Loucy (cell line): ENCODE data around the gene IQSEC1.

Experiments
- H2AFZ ChIP-seq: fragments of 200-600 bp; sonication (generic); 2 replicates; pipeline ENCODE4 v1.6.0; 2016; ENCODE audit warnings: antibody characterized with exemption, mild to moderate bottlenecking, low read length, moderate library complexity
- H3F3A ChIP-seq: fragments of 200-600 bp; 2 replicates; pipeline ENCODE4 v1.6.0; 2016; ENCODE audit warnings: antibody characterized with exemption, low read depth, mild to moderate bottlenecking
- H3K27me3 ChIP-seq: fragments of 200-600 bp; sonication (generic); 2 replicates; pipeline ENCODE4 v1.6.1; 2014; ENCODE audit warnings: low read length, mild to moderate bottlenecking; ENCODE audit not compliant: insufficient read depth, poor library complexity, severe bottlenecking
- H3K36me3 ChIP-seq: fragments of 200-600 bp; sonication (generic); 2 replicates; pipeline ENCODE4 v1.6.1; 2016; ENCODE audit warnings: low read length; ENCODE audit not compliant: insufficient read depth
- H3K4me1 ChIP-seq: fragments of 200-600 bp; sonication (generic); 2 replicates; pipeline ENCODE4 v1.5.1; 2014; ENCODE audit warnings: low read length, mild to moderate bottlenecking; ENCODE audit not compliant: insufficient read depth, poor library complexity, severe bottlenecking
- H3K4me2 ChIP-seq: fragments of 200-600 bp; sonication (generic); 2 replicates; pipeline ENCODE4 v1.6.0; 2014; ENCODE audit warnings: antibody characterized with exemption, low read length, low read depth, mild to moderate bottlenecking; ENCODE audit not compliant: poor library complexity, severe bottlenecking
- H3K4me3 ChIP-seq: fragments of 200-600 bp; sonication (generic); 2 replicates; pipeline ENCODE4 v1.5.1; 2014; ENCODE audit warnings: low read length, mild to moderate bottlenecking, mixed read lengths; ENCODE audit not compliant: poor library complexity, severe bottlenecking
- H3K79me2 ChIP-seq: fragments of 200-600 bp; sonication (generic); 2 replicates; pipeline ENCODE4 v1.6.1; 2014; ENCODE audit warnings: low read length; ENCODE audit not compliant: insufficient read depth
- H3K9ac ChIP-seq: fragments of 200-600 bp; sonication (generic); 2 replicates; pipeline ENCODE4 v1.6.0; 2014; ENCODE audit warnings: mild to moderate bottlenecking, low read depth, low read length, moderate library complexity; ENCODE audit not compliant: poor library complexity, severe bottlenecking
- H3K9me2 ChIP-seq: fragments of 200-600 bp; sonication (generic); replicated peaks from 2 replicates; pipeline ENCODE4 v1.6.1; 2016; ENCODE audit warnings: low read depth, low read length, mixed read lengths
- H3K9me3 ChIP-seq: fragments of 200-600 bp; sonication (generic); 2 replicates; pipeline ENCODE4 v1.6.1; 2014; ENCODE audit warnings: mild to moderate bottlenecking, antibody characterized with exemption, low read length, low read depth; ENCODE audit not compliant: insufficient read depth
- H4K20me1 ChIP-seq: fragments of 200-600 bp; sonication (generic); 2 replicates; pipeline ENCODE4 v1.6.0; 2014; ENCODE audit warnings: antibody characterized with exemption, low read length, mild to moderate bottlenecking; ENCODE audit not compliant: insufficient read depth, poor library complexity, severe bottlenecking
- CTCF ChIP-seq: fragments of 200-600 bp; sonication (generic); conservative IDR thresholded peaks from 2 replicates; pipeline ENCODE4 v1.5.1; 2014; ENCODE audit warnings: mild to moderate bottlenecking, antibody characterized with exemption, low read length
- EZH2phosphoT487 ChIP-seq: fragments of 200-600 bp; IDR thresholded peaks from 2 replicates; pipeline ENCODE4 v1.6.1; 2018; ENCODE audit warnings: antibody characterized with exemption, mild to moderate bottlenecking, moderate library complexity, borderline replicate concordance

IQSEC1 gene

GRCh38 chr3:12944849-12945248 is 128.4 kb downstream of the IQSEC1 start:
- H3K9ac ChIP-seq = no peak overlapping the region
- peaks cover 47% of the 10 kb centered on the region for H3K4me1 ChIP-seq
- no peaks in the 10 kb centered on the region for H3K9me2 ChIP-seq
- H3F3A ChIP-seq = no peaks in the 10 kb centered on the region
- H3K36me3 ChIP-seq = peaks cover 28% of the 10 kb centered on the region; the same call in 1 of the 2 replicates
- H4K20me1 ChIP-seq = peaks cover 54% of the 10 kb centered on the region
- H3K27me3 ChIP-seq = no peaks in the 10 kb centered on the region
- TF ChIP-seq CTCF (no peak), EZH2phosphoT487 (no peak)
- H3K4me3 ChIP-seq = no peak overlapping the region
- H3K79me2 ChIP-seq = peaks cover 70% of the 10 kb centered on the region
- no peak overlapping the region for H2AFZ ChIP-seq
- no peaks in the 10 kb centered on the region for H3K9me3 ChIP-seq
- no peak overlapping the region for H3K4me2 ChIP-seq

- peaks cover 32% of the 10 kb centered on the region; the same call in 1 of the 2 replicates for H3K36me3 ChIP-seq
- no peak overlapping the region for H3K4me2 ChIP-seq
- no peaks in the 10 kb centered on the region for H3K27me3 ChIP-seq
- H3F3A ChIP-seq = no peaks in the 10 kb centered on the region
- H3K9me2 ChIP-seq = no peaks in the 10 kb centered on the region
- H3K79me2 ChIP-seq = peaks cover 69% of the 10 kb centered on the region
- H2AFZ ChIP-seq = no peak overlapping the region
- H3K9ac ChIP-seq = no peak overlapping the region
- no peak overlapping the region for H3K4me3 ChIP-seq
- H4K20me1 ChIP-seq = peaks cover 50% of the 10 kb centered on the region
- no peaks in the 10 kb centered on the region for H3K9me3 ChIP-seq
- no peak for TF ChIP-seq CTCF
- no peak for TF ChIP-seq EZH2phosphoT487
- peaks cover 42% of the 10 kb centered on the region for H3K4me1 ChIP-seq
Observed at GRCh38 chr3:12944413-12944812, 128.8 kb downstream of the IQSEC1 start.

- Histone ChIP-seq H3K9ac (no peak overlapping the region), H3K4me3 (no peak overlapping the region), H3K27me3 (no peaks in the 10 kb centered on the region), H3K36me3 (peaks cover 43% of the 10 kb centered on the region; the same call in 1 of the 2 replicates), H3K79me2 (peaks cover 59% of the 10 kb centered on the region), H3K9me2 (no peaks in the 10 kb centered on the region), H3K4me1 (peaks cover 32% of the 10 kb centered on the region), H2AFZ (no peak overlapping the region), H3F3A (no peaks in the 10 kb centered on the region), H4K20me1 (peaks cover 39% of the 10 kb centered on the region), H3K4me2 (no peak overlapping the region), H3K9me3 (no peaks in the 10 kb centered on the region)
- TF ChIP-seq CTCF (no peak; the same call in 1 of the 2 replicates), EZH2phosphoT487 (no peak)
Observed at GRCh38 chr3:12943124-12944021, 129.9 kb downstream of the IQSEC1 start.
